ENCODE measurements around the gene EIF5AL1.
"Not testable (repeated sequence)": the region's sequence is repeated elsewhere in the genome, so short reads cannot be mapped to it uniquely, and the experiment has no call there.

Gene EIF5AL1

DNA sequence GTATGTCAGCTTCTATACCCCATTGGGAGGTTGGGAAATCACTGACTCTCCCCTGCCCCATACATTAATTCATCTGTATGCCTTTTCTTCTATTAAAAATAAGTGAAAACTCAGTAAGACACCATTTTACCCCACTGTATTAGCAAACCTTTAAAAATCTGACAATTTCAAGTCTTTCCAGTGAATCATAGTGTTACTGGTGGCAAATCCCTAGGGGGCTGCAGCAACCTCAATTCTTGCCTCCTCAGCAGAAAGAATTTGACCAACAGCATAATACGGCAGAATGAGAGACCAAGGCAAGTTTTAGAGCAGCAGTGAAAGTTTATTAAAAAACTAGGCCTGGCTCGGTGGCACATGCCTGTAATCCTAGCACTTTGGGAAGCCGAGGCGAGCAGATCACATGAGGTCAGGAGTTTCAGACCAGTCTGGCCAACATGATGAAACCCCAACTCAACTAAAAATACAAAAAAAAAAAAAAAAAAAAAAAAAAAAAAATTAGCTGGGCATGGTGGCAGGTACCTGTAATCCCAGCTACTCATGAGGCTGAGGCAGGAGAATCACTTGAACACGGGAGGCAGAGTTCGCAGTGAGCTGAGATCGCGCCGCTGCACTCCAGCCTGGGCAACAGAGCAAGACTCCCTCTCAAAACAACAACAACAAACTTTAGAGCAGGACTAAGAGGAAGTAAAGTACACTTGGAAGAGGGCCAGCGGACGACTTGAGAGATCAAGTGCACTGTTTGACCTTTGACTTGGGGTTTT is 21.0 kb downstream of the EIF5AL1 start:
- not testable (repeated sequence) for H3K27ac Mint-ChIP-seq

DNA sequence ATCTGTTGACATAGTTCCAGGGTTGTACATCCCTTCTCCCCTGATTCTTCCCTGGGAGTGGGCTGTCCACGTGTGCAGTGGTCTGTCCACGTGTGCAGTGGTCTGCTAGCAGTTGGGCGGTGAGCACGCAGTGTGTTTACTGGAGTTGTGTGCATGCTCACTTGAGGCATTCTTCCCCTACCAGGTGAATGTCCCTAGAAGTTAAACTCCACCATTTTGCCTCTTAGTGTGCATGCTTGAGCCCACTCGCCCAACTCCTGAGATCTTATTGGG is 21.5 kb downstream of the EIF5AL1 start:
- not testable (repeated sequence) for H3K4me1 Mint-ChIP-seq; H3K9me3 Mint-ChIP-seq; H3K27me3 Mint-ChIP-seq (ENCODE audit: low read depth); H3K27ac Mint-ChIP-seq; H3K4me3 Mint-ChIP-seq; H3K36me3 Mint-ChIP-seq (ENCODE audit: low read depth)

More for the DNA sequence above, 21.0 kb downstream of the EIF5AL1 start:
- not testable (repeated sequence) for H3K9me3 Mint-ChIP-seq; H3K4me1 Mint-ChIP-seq; H3K4me3 Mint-ChIP-seq; H3K36me3 Mint-ChIP-seq (ENCODE audit: low read depth); H3K27me3 Mint-ChIP-seq (ENCODE audit: low read depth)

- H3K4me1 Mint-ChIP-seq; H3K9me3 Mint-ChIP-seq; H3K27ac Mint-ChIP-seq; H3K36me3 Mint-ChIP-seq (ENCODE audit: low read depth); H3K27me3 Mint-ChIP-seq (ENCODE audit: low read depth); H3K4me3 Mint-ChIP-seq: not testable (repeated sequence)
Measured at GRCh38 chr10:79538311-79538710, 26.0 kb downstream of the EIF5AL1 start.

DNA sequence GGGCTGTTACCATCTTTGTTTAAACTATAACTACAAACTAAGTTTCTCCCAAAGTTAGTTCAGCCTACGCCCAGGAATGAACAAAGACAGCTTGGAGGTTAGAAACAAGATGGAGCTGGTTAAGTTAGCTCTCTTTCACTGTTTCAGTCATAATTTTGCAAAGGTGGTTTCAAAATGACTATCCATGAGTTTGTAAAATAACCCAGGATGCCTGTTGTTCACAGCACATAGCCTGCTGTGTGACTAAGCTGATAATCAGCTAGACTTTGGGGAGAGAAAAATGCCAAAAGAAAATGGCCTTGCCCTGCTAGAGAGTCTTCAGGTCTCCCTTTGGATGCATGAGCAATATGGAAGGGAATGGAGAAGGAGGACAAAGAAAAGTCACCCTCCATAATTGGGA is 28.6 kb downstream of the EIF5AL1 start:
- not testable (repeated sequence) for H3K9me3 Mint-ChIP-seq; H3K27ac Mint-ChIP-seq; H3K36me3 Mint-ChIP-seq (ENCODE audit: low read depth); H3K27me3 Mint-ChIP-seq (ENCODE audit: low read depth); H3K4me3 Mint-ChIP-seq; H3K4me1 Mint-ChIP-seq

DNA sequence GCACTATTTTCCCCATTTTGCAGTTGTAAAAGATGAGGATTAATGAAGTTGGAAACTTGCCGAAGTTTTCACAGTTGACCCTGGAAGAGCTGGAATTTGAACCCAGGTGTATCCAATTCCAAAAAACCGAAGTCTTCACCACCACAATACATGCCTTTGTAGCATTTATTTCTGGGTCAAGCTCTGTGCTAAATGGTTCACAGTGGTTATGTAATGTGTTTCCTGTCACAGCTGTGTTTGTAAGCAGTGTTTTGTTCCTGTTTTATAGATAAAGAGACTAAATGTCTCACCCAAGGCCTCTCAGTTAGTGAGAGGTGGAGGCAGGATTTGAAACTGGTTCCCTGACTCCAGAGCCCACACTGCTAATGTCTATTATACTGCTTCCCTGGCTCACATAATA is 30.3 kb downstream of the EIF5AL1 start:
- TF ChIP-seq, protein P1, sequence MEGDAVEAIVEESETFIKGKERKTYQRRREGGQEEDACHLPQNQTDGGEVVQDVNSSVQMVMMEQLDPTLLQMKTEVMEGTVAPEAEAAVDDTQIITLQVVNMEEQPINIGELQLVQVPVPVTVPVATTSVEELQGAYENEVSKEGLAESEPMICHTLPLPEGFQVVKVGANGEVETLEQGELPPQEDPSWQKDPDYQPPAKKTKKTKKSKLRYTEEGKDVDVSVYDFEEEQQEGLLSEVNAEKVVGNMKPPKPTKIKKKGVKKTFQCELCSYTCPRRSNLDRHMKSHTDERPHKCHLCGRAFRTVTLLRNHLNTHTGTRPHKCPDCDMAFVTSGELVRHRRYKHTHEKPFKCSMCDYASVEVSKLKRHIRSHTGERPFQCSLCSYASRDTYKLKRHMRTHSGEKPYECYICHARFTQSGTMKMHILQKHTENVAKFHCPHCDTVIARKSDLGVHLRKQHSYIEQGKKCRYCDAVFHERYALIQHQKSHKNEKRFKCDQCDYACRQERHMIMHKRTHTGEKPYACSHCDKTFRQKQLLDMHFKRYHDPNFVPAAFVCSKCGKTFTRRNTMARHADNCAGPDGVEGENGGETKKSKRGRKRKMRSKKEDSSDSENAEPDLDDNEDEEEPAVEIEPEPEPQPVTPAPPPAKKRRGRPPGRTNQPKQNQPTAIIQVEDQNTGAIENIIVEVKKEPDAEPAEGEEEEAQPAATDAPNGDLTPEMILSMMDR (IDR thresholded peaks at IDR 0.05; ENCODE audit: unreplicated experiment in 3 of 3): no peak
- no peak overlapping the region for H3K27ac Mint-ChIP-seq
- no peaks in the 10 kb centered on the region for H3K36me3 Mint-ChIP-seq (ENCODE audit: low read depth)
- peaks cover 20% of the 10 kb centered on the region for H3K9me3 Mint-ChIP-seq
- H3K4me3 Mint-ChIP-seq: no peak overlapping the region
- H3K27me3 Mint-ChIP-seq (ENCODE audit: low read depth): no peaks in the 10 kb centered on the region
- H3K4me1 Mint-ChIP-seq: peaks cover 4% of the 10 kb centered on the region

DNA sequence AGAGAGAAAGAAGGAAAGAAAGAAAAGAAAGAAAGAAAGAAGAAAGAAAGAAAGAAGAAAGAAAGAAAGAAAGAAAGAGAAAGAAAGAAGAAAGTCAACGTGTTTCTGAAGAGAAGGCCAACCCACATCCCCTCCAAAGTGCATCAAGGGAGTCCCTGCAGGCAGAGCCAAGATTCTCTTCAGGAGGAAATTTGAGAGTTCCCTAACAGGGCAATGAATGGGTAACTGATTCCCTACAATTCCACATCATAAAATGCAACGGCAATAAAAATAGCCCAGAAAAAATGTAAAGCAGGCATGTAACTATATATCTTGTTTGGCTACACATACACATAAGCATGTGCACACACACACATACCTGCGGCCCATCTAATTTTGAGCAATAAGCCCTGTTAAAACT is 32.1 kb downstream of the EIF5AL1 start:
- Mint-ChIP-seq H3K9me3 (peaks cover 20% of the 10 kb centered on the region), H3K27ac (peak overlapping the region in 1 of 3 experiments; percentile 22)
- H3K27me3 Mint-ChIP-seq (ENCODE audit: low read depth): not testable (repeated sequence)

DNA sequence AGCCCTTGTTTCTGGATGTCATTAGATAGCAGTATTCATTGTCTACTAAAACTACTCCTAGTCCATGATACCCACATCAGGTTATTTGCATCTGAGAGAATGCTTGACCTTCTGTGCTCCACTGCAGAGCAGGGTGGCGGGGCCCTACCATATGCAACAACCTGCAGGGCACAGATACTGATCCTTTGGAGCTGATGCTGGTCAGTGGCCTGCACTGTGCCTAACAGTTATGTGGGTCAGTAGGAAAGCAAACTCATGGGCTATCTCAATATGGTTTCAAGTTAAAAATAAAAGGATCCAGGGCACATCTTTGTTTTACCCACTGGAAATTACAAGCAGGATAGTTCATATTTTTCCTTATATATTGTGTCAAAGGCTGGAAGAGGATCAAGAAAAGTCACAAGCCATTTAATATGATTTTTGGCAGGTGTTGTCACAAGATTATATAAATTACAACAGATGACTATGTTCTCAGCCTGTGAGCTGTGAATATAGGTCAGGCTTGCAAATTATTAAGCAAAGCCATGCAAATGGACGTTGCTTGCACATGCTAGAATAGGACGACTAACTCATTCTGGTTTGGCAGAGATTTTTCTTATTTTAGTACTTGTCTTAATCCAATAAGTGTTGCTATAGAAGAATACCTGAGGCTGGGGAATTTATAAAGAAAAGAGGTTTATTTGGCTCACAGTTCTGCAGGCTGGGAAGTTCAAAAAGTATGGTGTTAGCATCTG is 32.8 kb downstream of the EIF5AL1 start:
- not testable (repeated sequence) for H3K4me1 Mint-ChIP-seq; H3K4me3 Mint-ChIP-seq; H3K27ac Mint-ChIP-seq; H3K36me3 Mint-ChIP-seq (ENCODE audit: low read depth); H3K27me3 Mint-ChIP-seq (ENCODE audit: low read depth)
- peaks cover 20% of the 10 kb centered on the region for H3K9me3 Mint-ChIP-seq

More for the DNA sequence above, 32.1 kb downstream of the EIF5AL1 start:
- not testable (repeated sequence) for H3K4me1 Mint-ChIP-seq; H3K4me3 Mint-ChIP-seq; H3K36me3 Mint-ChIP-seq (ENCODE audit: low read depth)

DNA sequence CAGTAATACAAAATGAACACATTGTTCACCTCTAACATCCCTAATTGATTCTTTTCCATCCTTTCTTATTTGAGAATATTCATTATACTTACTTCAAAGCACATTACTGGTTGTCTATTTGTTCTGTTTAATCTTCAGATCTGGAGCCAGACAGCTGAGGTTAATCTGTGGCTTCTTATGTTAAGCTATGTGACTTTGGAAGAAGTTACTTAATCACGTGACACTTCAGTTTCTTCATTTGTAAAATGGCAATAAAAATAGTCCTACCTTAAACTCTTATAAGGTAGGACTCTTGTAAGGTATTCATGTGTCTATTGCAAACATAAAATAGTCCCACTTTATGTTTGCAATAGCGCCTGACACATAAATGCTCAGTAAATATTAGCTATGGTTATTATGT is 34.8 kb downstream of the EIF5AL1 start:
- H3K27me3 Mint-ChIP-seq (ENCODE audit: low read depth); H3K27ac Mint-ChIP-seq; H3K4me1 Mint-ChIP-seq; H3K36me3 Mint-ChIP-seq (ENCODE audit: low read depth); H3K4me3 Mint-ChIP-seq: not testable (repeated sequence)
- peaks cover 20% of the 10 kb centered on the region for H3K9me3 Mint-ChIP-seq

- Mint-ChIP-seq H3K27ac (no peak overlapping the region), H3K4me3 (no peak overlapping the region), H3K4me1 (peaks cover 4% of the 10 kb centered on the region), H3K9me3 (peaks cover 20% of the 10 kb centered on the region), H3K27me3 (ENCODE audit: low read depth) (peaks cover 3% of the 10 kb centered on the region), H3K36me3 (ENCODE audit: low read depth) (no peaks in the 10 kb centered on the region)
- TF ChIP-seq, protein P1 (IDR thresholded peaks at IDR 0.05; ENCODE audit: unreplicated experiment in 3 of 3): no peak
Measured at GRCh38 chr10:79547973-79548372, 35.6 kb downstream of the EIF5AL1 start.
